Measurements from ENCODE around the gene NRL. TPM values are rescaled to one million over a fixed set of nuclear protein-coding genes. Genes with fewer than 3 reads are reported as not detected.

Gene NRL
- total and polyA plus RNA-seq, 12 donors = 2.2 to 20.2 (median 4.5) TPM

DNA sequence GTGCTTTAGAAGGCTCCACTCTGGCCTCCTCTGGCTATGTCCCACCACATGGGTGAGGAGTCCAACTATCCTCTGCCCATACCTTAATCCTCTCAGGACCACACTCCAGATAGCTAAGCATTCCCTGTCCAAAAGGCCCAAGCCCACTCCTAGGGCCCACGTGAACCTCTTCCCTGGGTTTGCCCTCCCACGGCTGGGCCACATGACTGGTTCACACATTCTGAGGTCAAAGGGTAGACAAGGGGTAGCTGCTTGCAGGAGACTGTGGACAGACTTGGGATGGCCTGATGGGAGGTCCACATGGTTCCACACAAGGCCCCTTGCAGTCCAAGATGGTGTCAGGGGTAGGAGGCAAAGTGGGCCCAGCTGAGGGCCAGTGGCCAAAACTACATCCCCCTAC, 26.7 kb downstream of the NRL start:
- Histone ChIP-seq H3K27ac (no peak overlapping the region), H3K4me1 (replicated peaks in 1 of 2) (peaks cover 0 to under 1% of the 10 kb centered on the region in 2 donors), H3K9me3 (replicated peaks in 1 of 3) (no peaks in the 10 kb centered on the region), H3K36me3 (replicated peaks in 1 of 2) (no peaks in the 10 kb centered on the region), H3K27me3 (no peaks in the 10 kb centered on the region), H3K4me3 (no peak overlapping the region)
- no peak for TF ChIP-seq POLR2A (IDR thresholded peaks at IDR 0.05)
- no peak for TF ChIP-seq CTCF (IDR thresholded peaks at IDR 0.05)
- WGBS, 4 donors = 80 to 100% (median 87%) methylated on average over 1 to 2 of the region's 2 CpGs
- intact Hi-C loops (cut with DNase I) = loop anchor here in 1 of 2 donors (10.0 kb wide), 1 partner anchor 113 kb away; no protein-coding TSS in a partner anchor
- DNase-seq = no peak

DNA sequence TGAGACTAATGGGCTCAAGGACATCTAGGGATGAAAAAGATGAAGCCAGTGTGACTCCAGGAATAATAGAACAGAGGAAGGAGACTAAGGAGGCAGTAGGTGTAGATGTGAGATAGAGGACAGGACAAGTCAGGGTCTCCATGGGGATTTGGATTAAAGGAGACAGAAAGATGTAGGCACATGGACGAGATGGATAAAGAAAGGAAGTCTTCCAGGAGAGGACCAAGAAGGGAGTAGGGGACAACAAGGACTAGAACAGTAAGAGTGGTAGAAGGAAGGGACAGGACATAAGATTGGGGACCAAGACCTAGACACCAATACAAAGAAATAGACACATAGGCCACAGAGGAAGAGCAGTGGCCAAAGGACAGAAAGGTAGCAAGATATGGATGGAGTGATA, 27.7 kb downstream of the NRL start:
- H3K36me3 ChIP-seq (replicated peaks in 1 of 2) = no peaks in the 10 kb centered on the region
- no peaks in the 10 kb centered on the region for H3K4me1 ChIP-seq (replicated peaks in 1 of 2)
- no peaks in the 10 kb centered on the region for H3K9me3 ChIP-seq (replicated peaks in 1 of 3)
- WGBS, 4 donors = 83 to 100% (median 85%) methylated on average over 1 of the region's 1 CpG
- DNase-seq = no peak
- intact Hi-C loops (cut with DNase I) = loop anchor here in 1 of 2 donors (10.0 kb wide), 1 partner anchor 112 kb away; no protein-coding TSS in a partner anchor
- TF ChIP-seq POLR2A (IDR thresholded peaks at IDR 0.05) = no peak
- TF ChIP-seq CTCF (IDR thresholded peaks at IDR 0.05) = no peak
- H3K27me3 ChIP-seq = no peaks in the 10 kb centered on the region
- H3K4me3 ChIP-seq = no peak overlapping the region
- no peak overlapping the region for H3K27ac ChIP-seq

- Histone ChIP-seq H3K36me3 (replicated peaks in 1 of 2) (no peaks in the 10 kb centered on the region), H3K4me3 (no peak overlapping the region), H3K27me3 (no peaks in the 10 kb centered on the region), H3K27ac (no peak overlapping the region), H3K9me3 (replicated peaks in 1 of 3) (no peaks in the 10 kb centered on the region), H3K4me1 (replicated peaks in 1 of 2) (no peaks in the 10 kb centered on the region)
- TF ChIP-seq CTCF (IDR thresholded peaks at IDR 0.05) (no peak), POLR2A (IDR thresholded peaks at IDR 0.05) (no peak)
- no peak for DNase-seq
- WGBS, 4 donors = 88 to 99% (median 92%) methylated on average over 3 of the region's 3 CpGs
- intact Hi-C loops (cut with DNase I) = loop anchor here in 1 of 2 donors (10.0 kb wide), 1 partner anchor 112 kb away; no protein-coding TSS in a partner anchor
These were observed 28.4 kb downstream of the NRL start for GRCh38 chr14:24086193-24086955.

DNA sequence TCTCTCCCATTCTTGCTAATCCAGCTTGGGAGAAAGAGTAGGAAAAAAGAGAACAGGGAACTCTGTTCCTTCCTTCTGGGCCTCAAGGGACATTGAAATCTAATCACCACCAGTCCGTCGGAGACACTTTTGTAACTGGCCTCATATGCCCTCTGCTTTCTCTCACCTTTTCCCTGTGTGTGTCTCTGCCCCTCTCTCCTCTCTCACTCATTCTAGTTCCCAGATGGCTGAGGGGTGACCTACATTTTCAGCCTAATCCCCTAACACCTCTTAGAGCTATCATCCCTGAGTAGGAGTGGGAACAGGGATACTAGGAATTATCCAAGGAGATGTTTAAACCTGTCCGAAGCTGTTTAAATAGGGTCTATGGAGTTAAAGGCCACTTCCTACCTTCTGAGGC, 29.5 kb downstream of the NRL start:
- Histone ChIP-seq H3K36me3 (replicated peaks in 1 of 2) (no peaks in the 10 kb centered on the region), H3K9me3 (replicated peaks in 1 of 3) (no peaks in the 10 kb centered on the region), H3K4me3 (no peak overlapping the region), H3K27ac (no peak overlapping the region), H3K4me1 (replicated peaks in 1 of 2) (no peaks in the 10 kb centered on the region), H3K27me3 (no peaks in the 10 kb centered on the region)
- no peak for DNase-seq
- intact Hi-C loops (cut with DNase I) = loop anchor here in 1 of 2 donors (10.0 kb wide), 1 partner anchor 110 kb away; no protein-coding TSS in a partner anchor
- no peak for TF ChIP-seq CTCF (IDR thresholded peaks at IDR 0.05)
- no peak for TF ChIP-seq POLR2A (IDR thresholded peaks at IDR 0.05)
- WGBS, 4 donors = 85 to 95% (median 88%) methylated on average over 3 of the region's 3 CpGs
